GM12891 (cell line): ENCODE results near the gene SND1.

Source experiments
- PAX5 ChIP-seq: IDR thresholded peaks from 2 replicates; pipeline ENCODE4 v1.6.1; 2011; ENCODE audit warnings: low read length, moderate library complexity, mild to moderate bottlenecking; ENCODE audit not compliant: insufficient read depth, severe bottlenecking
- POLR2A ChIP-seq: IDR thresholded peaks from 2 replicates; pipeline ENCODE4 v1.6.1; 2011; ENCODE audit warnings: low read depth, low read length, control low read depth
- POLR2AphosphoS5 ChIP-seq: IDR thresholded peaks from 2 replicates; pipeline ENCODE4 v1.6.1; 2011; ENCODE audit warnings: low read depth, low read length, control low read depth
- POU2F2 ChIP-seq: IDR thresholded peaks from 2 replicates; pipeline ENCODE4 v1.6.1; 2011; ENCODE audit warnings: low read depth, mild to moderate bottlenecking, control low read depth, low read length, moderate library complexity
- SPI1 ChIP-seq: IDR thresholded peaks from 2 replicates; pipeline ENCODE4 v1.6.1; 2011; ENCODE audit warnings: low read depth, low read length, control low read depth
- TAF1 ChIP-seq: IDR thresholded peaks from 2 replicates; pipeline ENCODE4 v1.6.1; 2011; ENCODE audit warnings: low read depth, low read length, control low read depth

DNA sequence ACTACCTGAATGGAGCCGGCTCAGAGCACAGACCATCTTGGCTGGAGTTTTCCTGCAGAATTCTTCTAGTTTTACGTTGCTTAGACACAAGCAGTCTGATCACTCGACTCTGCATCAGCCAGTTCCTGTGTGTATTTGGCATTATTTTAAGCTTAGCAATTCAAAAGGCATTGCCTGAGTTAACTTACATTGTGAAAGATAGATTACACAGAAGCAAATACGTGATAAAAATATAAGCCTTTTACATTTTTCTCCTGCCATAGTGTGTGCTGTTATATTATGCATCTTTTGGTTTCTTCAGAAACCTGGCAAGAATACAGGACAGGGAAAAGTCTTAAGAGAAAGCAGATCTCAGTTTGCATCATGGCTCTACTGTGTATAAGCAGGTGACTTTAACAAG lies 281.2 kb downstream of the SND1 start:
- TF ChIP-seq POLR2A (no peak), POLR2AphosphoS5 (no peak), PAX5 (no peak), TAF1 (no peak), SPI1 (no peak), POU2F2 (no peak)
